Pancreas (tissue), 10 donors: Measurements from ENCODE around the gene MAN1A2. TPM values are rescaled to one million over a fixed set of nuclear protein-coding genes. Genes with fewer than 3 reads are reported as not detected.
"Not testable (repeated sequence)": the region's sequence is repeated elsewhere in the genome, so short reads cannot be mapped to it uniquely, and the experiment has no call there.

Experiments
- ATAC-seq, 4 donors: fragments of 200-7000 bp; cut with Tn5 transposase; one replicate each; pipeline versions ENCODE4 v1.8.0 to v1.9.1; 2020; ENCODE audit warnings: mild to moderate bottlenecking in 4 of 4, moderate library complexity in 4 of 4
- DNase-seq, 6 donors: peaks; one replicate each; pipeline ENCODE4 v3.0.0-alpha.2; 2020
- FAIRE-seq: peaks from 2 replicates; lab custom pipeline; 2012; peaks lifted over from hg19 to GRCh38; lab: Jason Lieb, UNC
- H3K27ac ChIP-seq, 4 donors: fragments of 200-600 bp; sonication (generic); 1 replicate in 3 of 4; 2 replicates in 1 of 4; pipeline versions ENCODE4 v1.5.0 to v1.8.0; 2020
- H3K27me3 ChIP-seq, 4 donors: fragments of 200-600 bp; one replicate each; pipeline ENCODE4 v1.8.0; 2021
- H3K36me3 ChIP-seq, 3 donors: fragments of 200-600 bp; sonication (generic) in 1 of 3; one replicate each; pipeline versions ENCODE4 v1.5.0 to v1.8.0; 2020 to 2021
- H3K4me1 ChIP-seq, 3 donors: fragments of 200-600 bp; one replicate each; pipeline ENCODE4 v1.8.0; 2021
- H3K4me3 ChIP-seq, 4 donors: fragments of 200-600 bp; sonication (generic) in 2 of 4; one replicate each; pipeline versions ENCODE4 v1.5.0 to v1.8.0; 2020 to 2021
- H3K9me3 ChIP-seq, 4 donors: fragments of 200-600 bp; one replicate each; pipeline ENCODE4 v1.8.0; 2021
- WGBS, 2 donors: extraction: QIAGEN DNeasy Blood & Tissue Kit; methylation state at CpG; one replicate each; pipeline ENCODE4 v1.1.7; 2013; 5-methylcytosine and 5-hydroxymethylcytosine counted together
- intact Hi-C, 3 donors: fragments of 100-400 bp; cut with DNase I; formaldehyde crosslinking; loops; one replicate each; pipeline versions ENCODE4 v1.11.1 to v1.14.2; 2022
- polyA plus RNA-seq, 2 donors: library from polyadenylated mRNA; stranded (reverse); fragments of 200-250 nt; gene quantifications; one replicate each; pipeline ENCODE4 v1.2.3, GENCODE V29; 2013
- total RNA-seq, 6 donors: library from RNA; stranded (reverse); fragmentation: NEBNext Ultra II Directional in 4 of 6; extraction: Animal tissue kit (Norgen Biotek cat#: 25700) in 4 of 6; gene quantifications; one replicate each; pipeline versions ENCODE4 v1.2.1 to v1.2.4, GENCODE V29; 2021 to 2023
- TF ChIP-seq, protein P1 (sequence below), 4 donors: fragments of 200-600 bp; sonication (generic) in 3 of 4; IDR thresholded peaks; one replicate each; pipeline versions ENCODE4 v1.5.0 to v1.8.0; 2021; ENCODE audit warnings: antibody characterized with exemption in 4 of 4
- donor health status: healthy with polysubstance abuse.
- donor health status: DM: no; HTN: no; CAD: no; lungs with moderate emphysema.
- donor health status: DM: no; HTN: no; CAD: no.
- donor health status: control.
- donor health status: control.
- donor health status: Bipolar disorder and iron deficiency.
- donor health status: DM: yes; HTN: yes; CAD: no.
- donor health status: DM: no; HTN: no; CAD: no.
- donor health status: DM: no; HTN: no; CAD: no.
- donor health status: DM: yes; HTN: yes; CAD: no.

MAN1A2 gene
- total and polyA plus RNA-seq, 8 donors, result 6.0 to 50.7 (median 44.0) TPM

DNA sequence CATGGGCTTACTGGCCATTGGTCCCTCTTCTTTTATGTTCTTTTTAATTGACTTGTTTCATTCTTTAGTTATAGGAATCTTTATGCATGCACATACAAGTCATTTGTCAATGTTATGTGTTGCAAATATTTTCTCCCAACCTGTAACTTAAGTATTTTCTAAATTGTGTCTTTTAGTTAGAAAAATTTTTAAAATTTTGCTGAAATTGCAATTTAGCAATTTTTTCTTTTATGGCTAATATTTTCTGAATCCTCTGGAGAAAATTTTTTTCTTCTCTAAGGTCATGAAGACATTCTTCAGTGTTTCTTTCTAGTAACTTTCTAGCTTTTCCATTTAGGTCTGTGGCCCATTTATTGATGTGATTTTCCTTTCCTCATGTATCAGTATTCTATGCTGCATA lies 189.7 kb downstream of the MAN1A2 start:
- Histone ChIP-seq H3K36me3 (no peaks in the 10 kb centered on the region), H3K4me3 (no peak overlapping the region), H3K27me3 (no peaks in the 10 kb centered on the region), H3K27ac (no peak overlapping the region), H3K4me1 (peaks cover 0 to under 1% (median 0%) of the 10 kb centered on the region in 3 donors), H3K9me3 (no peaks in the 10 kb centered on the region)
- no peak for DNase-seq
- no peak for ATAC-seq
- intact Hi-C loops, result no loop called here
- no peak for FAIRE-seq
- TF ChIP-seq, protein P1, sequence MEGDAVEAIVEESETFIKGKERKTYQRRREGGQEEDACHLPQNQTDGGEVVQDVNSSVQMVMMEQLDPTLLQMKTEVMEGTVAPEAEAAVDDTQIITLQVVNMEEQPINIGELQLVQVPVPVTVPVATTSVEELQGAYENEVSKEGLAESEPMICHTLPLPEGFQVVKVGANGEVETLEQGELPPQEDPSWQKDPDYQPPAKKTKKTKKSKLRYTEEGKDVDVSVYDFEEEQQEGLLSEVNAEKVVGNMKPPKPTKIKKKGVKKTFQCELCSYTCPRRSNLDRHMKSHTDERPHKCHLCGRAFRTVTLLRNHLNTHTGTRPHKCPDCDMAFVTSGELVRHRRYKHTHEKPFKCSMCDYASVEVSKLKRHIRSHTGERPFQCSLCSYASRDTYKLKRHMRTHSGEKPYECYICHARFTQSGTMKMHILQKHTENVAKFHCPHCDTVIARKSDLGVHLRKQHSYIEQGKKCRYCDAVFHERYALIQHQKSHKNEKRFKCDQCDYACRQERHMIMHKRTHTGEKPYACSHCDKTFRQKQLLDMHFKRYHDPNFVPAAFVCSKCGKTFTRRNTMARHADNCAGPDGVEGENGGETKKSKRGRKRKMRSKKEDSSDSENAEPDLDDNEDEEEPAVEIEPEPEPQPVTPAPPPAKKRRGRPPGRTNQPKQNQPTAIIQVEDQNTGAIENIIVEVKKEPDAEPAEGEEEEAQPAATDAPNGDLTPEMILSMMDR (IDR thresholded peaks at IDR 0.05), result no peak

DNA sequence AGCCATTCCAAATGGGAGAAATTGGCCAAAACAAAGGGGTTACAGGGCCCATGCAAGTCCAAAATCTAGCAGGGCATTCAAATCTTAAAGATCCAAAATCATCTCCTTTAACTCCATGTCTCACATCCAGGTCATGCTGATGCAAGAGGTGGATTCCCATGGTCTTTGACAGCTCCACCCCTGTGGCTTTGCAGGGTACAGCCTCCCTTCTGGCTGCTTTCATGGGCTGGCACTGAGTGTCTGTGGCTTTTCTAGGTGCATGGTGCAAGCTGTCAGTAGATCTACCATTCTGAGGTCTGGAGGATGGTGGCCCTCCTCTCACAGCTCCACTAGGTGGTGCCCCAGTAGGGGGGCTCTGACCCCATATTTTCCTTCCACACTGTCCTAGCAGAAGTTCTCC lies 191.2 kb downstream of the MAN1A2 start:
- H3K36me3 ChIP-seq, FAIRE-seq, ATAC-seq, H3K27ac ChIP-seq, H3K9me3 ChIP-seq, H3K4me3 ChIP-seq, H3K27me3 ChIP-seq, DNase-seq, intact Hi-C loops: not testable (repeated sequence)
- peaks cover 5 to 12% (median 7%) of the 10 kb centered on the region in 3 donors for H3K4me1 ChIP-seq

- no peak overlapping the region for H3K27ac ChIP-seq
- DNase-seq, result no peak
- WGBS, 2 donors, result 94 to 96% methylated on average over 3 of the region's 3 CpGs
- TF ChIP-seq, protein P1 (IDR thresholded peaks at IDR 0.05), result no peak
- H3K4me1 ChIP-seq, result peaks cover 6 to 13% (median 7%) of the 10 kb centered on the region in 3 donors
- intact Hi-C loops, result no loop called here
- H3K4me3 ChIP-seq, result no peak overlapping the region
- ATAC-seq, result no peak
- FAIRE-seq, result no peak
- H3K9me3 ChIP-seq, result no peaks in the 10 kb centered on the region
- no peaks in the 10 kb centered on the region for H3K36me3 ChIP-seq
- H3K27me3 ChIP-seq, result no peaks in the 10 kb centered on the region
Observed at GRCh38 chr1:117559139-117559538, 191.9 kb downstream of the MAN1A2 start.

GRCh38 chr1:117559985-117560384 lies 192.7 kb downstream of the MAN1A2 start:
- intact Hi-C loops, result no loop called here
- H3K9me3 ChIP-seq, result no peaks in the 10 kb centered on the region
- no peak for ATAC-seq
- no peak overlapping the region for H3K4me3 ChIP-seq
- H3K27ac ChIP-seq, result no peak overlapping the region
- no peaks in the 10 kb centered on the region for H3K27me3 ChIP-seq
- H3K4me1 ChIP-seq, result peaks cover 6 to 18% (median 7%) of the 10 kb centered on the region in 3 donors
- TF ChIP-seq, protein P1 (IDR thresholded peaks at IDR 0.05), result no peak
- 75 to 78% methylated on average over 3 of the region's 3 CpGs for WGBS, 2 donors
- H3K36me3 ChIP-seq, result no peaks in the 10 kb centered on the region
- DNase-seq, result no peak
- no peak for FAIRE-seq

DNA sequence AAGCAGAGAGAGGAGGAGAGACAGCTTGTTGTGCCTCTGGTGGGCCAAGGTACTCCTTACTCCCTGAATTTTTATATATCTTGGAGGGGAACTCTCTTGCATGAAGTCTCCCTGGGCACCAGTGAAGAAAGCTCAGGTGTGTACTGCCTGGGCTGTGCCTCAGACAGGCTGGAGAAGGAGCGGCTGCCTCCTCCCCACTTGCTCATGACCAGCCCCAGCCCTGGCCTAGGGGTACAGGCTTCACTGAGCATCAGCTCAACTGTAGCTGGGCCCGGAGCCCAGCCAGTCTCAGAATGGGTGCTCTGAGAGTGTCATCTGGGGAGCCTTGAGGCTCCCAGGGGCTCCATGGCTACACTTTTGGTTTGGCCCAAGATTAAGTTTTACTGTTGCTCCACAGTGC lies 193.8 kb downstream of the MAN1A2 start:
- FAIRE-seq (no peak), DNase-seq (peak in 1 of 6 donors; percentile 53), ATAC-seq (no peak)
- 96 to 100% methylated on average over 2 of the region's 2 CpGs for WGBS, 2 donors
- Histone ChIP-seq H3K4me3 (no peak overlapping the region), H3K36me3 (no peaks in the 10 kb centered on the region), H3K4me1 (peaks cover 6 to 20% (median 7%) of the 10 kb centered on the region in 3 donors), H3K27ac (no peak overlapping the region), H3K9me3 (no peaks in the 10 kb centered on the region), H3K27me3 (no peaks in the 10 kb centered on the region)
- intact Hi-C loops, result no loop called here
- TF ChIP-seq, protein P1 (IDR thresholded peaks at IDR 0.05), result no peak
